Right lobe of liver (tissue), 4 donors: Measurements from ENCODE around the gene CHADL.

Experiments used
- POLR2A ChIP-seq: fragments of 450-650 bp; IDR thresholded peaks from one replicate; pipeline ENCODE4 v1.6.1; 2017; ENCODE audit warnings: antibody characterized with exemption, mild to moderate bottlenecking
- TF ChIP-seq, protein P1 (sequence below), 4 donors: fragments of 200-600 bp in 3 of 4; fragments of 450-650 bp in 1 of 4; IDR thresholded peaks; one replicate each; pipeline versions ENCODE4 v1.5.1 to v1.8.0; 2016 to 2022; ENCODE audit warnings: antibody characterized with exemption in 4 of 4, mild to moderate bottlenecking in 2 of 4
- donor health status: DM: no; HTN: no; CAD: no.
- donor health status: DM: no; HTN: no; CAD: no.
- donor health status: DM: no; HTN: yes; CAD: no.

GRCh38 chr22:41222846-41223507 is 17.8 kb downstream of the CHADL start:
- TF ChIP-seq, protein P1, sequence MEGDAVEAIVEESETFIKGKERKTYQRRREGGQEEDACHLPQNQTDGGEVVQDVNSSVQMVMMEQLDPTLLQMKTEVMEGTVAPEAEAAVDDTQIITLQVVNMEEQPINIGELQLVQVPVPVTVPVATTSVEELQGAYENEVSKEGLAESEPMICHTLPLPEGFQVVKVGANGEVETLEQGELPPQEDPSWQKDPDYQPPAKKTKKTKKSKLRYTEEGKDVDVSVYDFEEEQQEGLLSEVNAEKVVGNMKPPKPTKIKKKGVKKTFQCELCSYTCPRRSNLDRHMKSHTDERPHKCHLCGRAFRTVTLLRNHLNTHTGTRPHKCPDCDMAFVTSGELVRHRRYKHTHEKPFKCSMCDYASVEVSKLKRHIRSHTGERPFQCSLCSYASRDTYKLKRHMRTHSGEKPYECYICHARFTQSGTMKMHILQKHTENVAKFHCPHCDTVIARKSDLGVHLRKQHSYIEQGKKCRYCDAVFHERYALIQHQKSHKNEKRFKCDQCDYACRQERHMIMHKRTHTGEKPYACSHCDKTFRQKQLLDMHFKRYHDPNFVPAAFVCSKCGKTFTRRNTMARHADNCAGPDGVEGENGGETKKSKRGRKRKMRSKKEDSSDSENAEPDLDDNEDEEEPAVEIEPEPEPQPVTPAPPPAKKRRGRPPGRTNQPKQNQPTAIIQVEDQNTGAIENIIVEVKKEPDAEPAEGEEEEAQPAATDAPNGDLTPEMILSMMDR (IDR thresholded peaks at IDR 0.05) = no peak
- no peak for TF ChIP-seq POLR2A
